Measurements from ENCODE around the gene GPS2.

Gene GPS2, protein sequence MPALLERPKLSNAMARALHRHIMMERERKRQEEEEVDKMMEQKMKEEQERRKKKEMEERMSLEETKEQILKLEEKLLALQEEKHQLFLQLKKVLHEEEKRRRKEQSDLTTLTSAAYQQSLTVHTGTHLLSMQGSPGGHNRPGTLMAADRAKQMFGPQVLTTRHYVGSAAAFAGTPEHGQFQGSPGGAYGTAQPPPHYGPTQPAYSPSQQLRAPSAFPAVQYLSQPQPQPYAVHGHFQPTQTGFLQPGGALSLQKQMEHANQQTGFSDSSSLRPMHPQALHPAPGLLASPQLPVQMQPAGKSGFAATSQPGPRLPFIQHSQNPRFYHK

DNA sequence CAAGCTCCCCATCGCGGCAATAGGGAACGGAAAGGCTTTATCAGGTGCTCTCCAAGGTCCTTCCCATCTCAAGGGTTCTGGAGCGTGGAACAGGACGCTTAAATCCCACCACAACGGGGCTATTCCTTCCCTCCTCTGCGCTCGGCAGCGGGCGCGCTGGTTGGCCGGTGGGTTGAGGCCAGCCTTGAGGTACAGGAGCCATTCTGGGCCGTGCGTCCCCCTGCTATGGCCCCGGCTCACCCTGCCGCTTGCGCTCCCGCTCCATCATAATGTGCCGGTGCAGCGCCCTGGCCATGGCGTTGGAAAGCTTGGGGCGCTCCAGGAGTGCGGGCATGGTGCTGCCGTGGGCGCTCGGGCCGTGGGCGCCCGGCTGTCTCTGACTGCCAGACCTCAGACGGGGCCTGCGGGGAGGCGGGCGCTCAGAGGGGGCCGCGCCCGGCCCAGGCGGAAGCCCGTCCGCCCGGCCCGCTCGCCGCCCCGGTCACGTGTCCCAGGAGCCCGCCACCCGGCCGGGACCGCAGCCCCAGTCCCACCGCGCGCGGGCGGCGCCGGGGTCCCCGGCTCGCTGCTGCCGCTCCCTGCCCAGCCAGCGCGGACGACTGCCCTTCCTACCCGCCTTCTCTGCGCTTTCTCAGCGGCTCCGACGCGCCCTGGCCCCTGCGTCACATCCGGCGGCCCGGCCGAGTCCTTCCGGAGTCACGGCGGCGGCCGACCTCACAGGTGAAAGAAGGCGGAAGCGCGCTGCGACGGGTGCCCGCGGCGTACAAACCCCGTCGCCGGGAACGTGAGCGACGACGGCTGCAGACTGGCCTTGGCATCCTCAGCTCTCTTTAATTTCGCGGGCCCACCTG is at the start of gene GPS2:
TSS of gene GPS2 (minus strand) at position 642 of the 851 bp plus-strand sequence. CDS start at position 334, 308 bp downstream.
- DNase-seq (ENCODE audit: low spot score) = peak; percentile 73

DNA sequence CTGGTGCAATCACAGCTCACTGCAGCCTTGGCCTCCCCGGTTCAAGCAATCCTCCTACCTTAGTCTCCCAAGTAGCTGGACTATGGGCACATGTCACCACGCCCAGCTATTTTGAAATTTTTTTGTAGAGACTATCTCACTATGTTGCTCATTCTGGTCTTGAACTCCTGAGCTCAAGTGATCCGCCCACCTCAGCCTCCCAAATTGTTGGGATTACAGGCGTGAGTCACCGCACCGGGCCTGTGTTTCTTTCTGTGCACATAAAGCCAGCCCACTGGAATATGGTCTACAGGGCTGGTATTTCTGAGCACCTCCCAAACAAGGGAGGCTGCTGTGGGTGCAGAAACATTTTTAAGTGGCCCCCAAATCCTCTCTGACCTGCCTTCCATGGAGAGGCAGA is 48.2 kb upstream of the GPS2 start:
- no peak for DNase-seq (ENCODE audit: low spot score)

DNA sequence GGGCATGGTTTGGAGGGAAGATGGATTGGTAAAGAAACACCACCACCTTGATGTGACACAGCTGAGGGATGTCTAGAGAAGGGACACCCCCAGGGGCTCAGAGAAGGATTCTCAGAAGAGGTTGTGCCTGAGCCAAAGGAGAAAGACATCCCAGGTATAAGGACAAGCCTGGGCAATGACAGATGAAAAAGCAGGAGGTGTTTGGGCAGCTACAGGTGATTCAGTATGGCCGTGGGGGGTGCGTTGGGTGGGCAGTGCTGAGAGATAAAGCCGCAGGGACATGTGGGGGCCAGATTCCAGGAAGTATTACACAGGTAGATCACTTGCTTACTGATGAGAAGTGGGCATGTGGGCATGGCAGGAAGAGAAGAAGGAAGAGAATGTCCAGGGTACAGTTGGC is 46.7 kb upstream of the GPS2 start:
- DNase-seq (ENCODE audit: low spot score) = no peak

DNA sequence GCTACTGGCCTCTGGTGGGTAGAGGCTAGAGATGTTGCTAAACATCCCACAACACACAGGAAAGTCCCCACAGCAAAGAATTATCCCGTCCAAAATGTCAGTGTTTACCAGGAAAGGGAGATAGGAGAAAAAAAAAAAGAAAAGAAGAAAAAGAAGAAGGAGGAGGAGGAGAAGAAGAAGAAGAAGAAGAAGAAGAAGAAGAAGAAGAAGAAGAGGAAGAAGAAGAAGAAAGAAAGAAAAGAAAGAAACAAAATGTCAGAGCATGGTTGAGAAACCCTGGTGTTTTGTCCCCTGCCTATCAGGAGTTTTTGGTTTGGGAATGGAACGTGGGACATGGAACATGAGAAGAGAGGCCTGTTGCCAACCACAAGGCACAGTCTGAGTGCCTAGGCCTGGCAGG is 42.2 kb upstream of the GPS2 start:
- DNase-seq (ENCODE audit: low spot score) = no peak

DNA sequence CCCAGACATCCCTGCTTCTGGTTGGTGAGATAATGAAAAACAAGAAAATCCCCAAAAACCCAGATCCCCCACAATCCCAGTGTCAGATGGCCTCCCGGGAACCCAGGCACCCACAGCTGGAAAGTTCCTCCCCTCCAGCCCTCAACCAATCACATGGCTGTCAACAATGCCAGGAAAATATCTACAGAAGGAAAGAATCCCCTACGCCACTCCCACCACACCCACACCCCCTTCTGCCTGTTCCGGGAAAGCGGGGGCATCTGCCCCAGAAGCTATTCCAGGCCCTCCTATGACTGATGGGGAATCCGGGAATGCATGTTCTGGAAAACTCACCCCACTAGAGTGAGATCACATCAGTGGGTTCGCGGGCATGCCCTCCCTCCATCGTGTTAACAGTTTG is 41.6 kb upstream of the GPS2 start:
- DNase-seq (ENCODE audit: low spot score) = no peak

DNA sequence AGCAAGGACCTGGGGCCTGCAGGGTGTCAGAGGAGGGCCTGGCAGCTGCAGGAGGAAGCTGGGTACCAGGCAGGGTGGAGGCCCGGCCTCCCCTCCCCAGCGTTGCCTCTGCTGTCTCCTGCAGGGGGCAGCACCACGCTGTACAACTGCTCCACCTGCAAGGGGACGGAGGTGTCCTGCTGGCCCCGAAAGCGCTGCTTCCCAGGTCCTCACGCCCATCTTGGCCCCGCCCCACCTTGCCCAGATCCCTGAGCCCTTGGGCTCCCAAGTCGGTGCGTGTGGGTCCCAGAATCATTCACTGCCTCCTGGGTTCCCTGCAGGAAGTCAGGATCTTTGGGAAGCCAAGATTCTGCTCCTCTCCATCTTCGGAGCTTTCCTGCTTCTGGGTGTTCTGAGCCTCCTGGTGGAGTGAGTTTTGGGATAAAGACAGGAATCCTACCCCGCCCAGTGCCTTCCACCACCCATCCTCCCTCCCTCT is 41.0 kb upstream of the GPS2 start:
- peak; percentile 53 for DNase-seq (ENCODE audit: low spot score)

DNA sequence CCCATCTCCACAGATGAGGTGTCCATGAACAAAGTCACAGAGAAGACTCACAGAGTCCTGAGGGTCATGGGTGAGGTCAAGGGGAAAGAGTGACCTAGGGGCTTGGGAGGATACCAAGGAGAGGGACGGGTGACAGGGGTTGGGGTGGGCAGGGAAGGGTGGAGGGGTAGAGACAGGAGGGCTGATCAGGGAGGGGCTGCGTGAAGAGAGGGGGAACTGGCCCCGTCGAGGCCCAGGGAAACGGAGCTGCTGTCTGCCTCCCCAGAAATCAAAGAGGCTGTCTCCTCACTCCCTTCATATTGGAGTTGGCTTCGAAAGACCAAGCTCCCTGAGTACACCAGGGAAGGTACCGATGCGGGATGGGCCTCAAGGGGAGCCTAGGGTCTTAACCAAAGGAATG is 40.4 kb upstream of the GPS2 start:
- DNase-seq (ENCODE audit: low spot score) = no peak

DNA sequence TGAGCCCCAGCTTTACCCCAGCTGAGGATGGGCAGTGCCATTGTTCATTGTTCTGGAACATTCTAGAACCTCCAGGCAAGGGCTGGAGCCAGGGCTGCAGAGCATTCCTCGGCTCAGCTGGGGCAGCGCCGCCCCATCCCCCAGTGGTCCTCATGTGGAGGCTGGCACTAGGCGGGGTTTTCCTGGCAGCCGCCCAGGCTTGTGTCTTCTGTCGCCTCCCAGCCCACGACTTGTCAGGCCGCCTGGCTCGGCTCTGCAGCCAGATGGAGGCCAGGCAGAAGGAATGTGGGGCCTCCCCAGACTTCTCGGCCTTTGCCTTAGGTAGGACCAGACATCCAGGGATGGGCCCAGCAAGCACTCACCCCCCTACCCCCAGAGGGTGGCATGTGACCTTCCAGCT is 39.9 kb upstream of the GPS2 start, which contains the start of gene TMEM95:
TSS of gene TMEM95 (plus strand) at position 104 of the 400 bp plus-strand sequence. CDS start at position 153, 49 bp downstream.
- DNase-seq (ENCODE audit: low spot score) = no peak

DNA sequence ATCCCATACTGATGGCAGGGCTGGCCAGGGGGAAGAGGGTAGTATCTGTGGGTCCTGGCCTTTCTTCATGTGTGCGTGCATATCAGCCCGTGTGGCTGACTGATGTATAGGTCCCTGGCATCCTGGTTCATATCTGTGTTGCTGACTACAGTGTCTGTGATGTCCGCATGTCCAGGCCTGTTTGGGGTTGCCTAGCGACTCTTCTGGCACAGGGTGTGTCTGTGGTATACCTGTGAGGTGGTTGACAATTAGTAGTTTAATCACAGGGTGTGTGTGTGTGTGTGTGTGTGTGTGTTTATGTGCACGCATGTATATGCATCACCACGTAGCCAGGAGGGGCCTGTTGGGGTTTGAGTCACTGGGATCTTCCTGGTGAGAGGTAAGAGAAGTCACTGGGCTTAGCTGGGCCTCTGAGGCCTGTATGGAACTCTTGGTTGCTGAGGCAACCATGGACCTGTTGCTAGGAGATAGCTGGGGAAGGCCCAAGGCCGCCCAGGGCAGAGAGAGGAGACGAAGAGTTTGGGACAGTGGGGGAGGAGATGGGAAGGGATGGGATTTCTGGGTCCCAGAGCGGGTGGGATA is 39.2 kb upstream of the GPS2 start:
- no peak for DNase-seq (ENCODE audit: low spot score)

DNA sequence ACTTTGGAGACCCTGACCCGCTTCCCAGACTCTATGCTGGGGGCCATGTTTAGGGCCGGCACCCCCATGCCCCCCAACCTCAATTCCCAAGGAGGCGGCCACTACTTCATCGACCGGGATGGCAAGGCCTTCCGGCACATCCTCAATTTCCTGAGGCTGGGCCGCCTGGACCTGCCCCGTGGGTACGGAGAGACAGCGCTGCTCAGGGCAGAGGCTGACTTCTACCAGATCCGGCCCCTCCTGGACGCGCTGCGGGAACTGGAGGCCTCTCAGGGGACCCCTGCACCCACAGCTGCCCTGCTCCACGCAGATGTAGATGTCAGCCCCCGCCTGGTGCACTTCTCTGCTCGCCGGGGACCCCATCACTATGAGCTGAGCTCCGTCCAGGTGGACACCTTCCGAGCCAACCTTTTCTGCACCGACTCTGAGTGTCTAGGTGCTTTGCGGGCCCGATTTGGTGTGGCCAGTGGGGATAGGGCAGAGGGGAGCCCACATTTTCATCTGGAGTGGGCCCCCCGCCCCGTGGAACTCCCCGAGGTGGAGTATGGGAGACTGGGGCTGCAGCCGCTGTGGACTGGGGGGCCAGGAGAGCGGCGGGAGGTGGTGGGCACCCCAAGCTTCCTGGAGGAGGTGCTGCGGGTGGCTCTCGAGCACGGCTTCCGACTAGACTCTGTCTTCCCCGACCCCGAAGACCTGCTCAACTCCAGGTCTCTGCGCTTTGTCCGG is 37.9 kb upstream of the GPS2 start:
- no peak for DNase-seq (ENCODE audit: low spot score)

DNA sequence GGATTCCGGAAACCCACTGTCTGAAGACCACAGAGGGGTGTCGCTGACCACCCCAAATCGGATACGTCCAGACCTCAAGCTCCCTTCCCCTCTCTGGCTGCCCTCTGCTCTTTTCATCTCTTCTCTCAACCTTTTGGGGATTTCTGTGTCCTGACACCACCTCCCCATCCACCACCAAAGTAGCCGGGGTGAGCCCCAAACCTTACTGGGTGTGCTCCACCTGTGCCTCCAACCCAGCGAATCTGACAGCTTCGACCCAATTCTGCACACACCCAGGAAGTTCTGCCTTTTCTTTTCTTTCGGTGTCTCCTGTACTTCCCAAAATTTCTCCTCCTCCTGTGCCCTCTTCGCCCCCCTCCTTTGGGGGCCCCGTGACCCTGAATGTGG is 37.3 kb upstream of the GPS2 start:
- DNase-seq (ENCODE audit: low spot score) = no peak

DNA sequence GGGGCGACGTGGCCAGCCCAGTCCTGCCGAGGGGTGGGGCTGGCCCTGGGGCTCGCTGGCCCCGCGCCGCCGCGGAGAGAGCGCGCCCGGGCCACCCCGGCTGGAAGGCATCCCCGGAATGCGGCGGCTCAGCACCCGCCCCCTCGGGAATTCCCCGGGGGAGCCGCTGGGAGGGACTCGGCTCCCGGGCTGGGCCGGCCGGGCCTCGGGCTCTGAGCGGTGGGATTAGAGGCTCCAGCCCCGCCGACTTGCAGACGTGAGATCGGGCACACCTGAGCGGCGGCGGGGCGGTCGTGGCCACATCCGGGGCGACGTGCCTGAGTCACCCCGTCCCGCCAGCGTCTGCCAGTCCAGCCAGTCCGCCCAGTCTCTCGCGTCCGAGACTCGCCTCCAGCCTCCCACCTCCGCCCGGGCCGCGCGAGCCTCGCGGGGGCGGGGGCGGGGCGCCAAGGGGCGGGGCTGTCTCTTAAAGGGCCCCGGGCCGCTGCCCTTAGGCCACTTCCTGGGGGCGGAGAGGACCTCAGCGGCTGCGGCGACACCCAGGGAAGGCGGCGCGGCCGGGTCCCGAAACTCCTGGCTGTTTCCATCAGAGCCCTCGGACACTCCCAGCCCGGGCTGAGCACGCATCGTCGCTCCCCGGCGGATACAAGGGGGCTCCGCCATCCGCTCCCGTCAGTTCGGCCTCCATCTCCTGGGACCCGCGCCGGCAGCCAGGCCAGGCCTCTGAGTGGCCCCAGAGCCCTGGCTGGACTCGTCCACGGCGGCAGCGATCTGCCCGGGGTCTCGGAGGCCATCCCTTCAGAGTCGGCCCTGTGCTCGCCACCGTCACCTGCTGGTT is 36.7 kb upstream of the GPS2 start, which contains the start of gene KCTD11:
TSS of gene KCTD11 (plus strand) at position 498 of the 838 bp plus-strand sequence.
- peak; percentile 75 for DNase-seq (ENCODE audit: low spot score)

DNA sequence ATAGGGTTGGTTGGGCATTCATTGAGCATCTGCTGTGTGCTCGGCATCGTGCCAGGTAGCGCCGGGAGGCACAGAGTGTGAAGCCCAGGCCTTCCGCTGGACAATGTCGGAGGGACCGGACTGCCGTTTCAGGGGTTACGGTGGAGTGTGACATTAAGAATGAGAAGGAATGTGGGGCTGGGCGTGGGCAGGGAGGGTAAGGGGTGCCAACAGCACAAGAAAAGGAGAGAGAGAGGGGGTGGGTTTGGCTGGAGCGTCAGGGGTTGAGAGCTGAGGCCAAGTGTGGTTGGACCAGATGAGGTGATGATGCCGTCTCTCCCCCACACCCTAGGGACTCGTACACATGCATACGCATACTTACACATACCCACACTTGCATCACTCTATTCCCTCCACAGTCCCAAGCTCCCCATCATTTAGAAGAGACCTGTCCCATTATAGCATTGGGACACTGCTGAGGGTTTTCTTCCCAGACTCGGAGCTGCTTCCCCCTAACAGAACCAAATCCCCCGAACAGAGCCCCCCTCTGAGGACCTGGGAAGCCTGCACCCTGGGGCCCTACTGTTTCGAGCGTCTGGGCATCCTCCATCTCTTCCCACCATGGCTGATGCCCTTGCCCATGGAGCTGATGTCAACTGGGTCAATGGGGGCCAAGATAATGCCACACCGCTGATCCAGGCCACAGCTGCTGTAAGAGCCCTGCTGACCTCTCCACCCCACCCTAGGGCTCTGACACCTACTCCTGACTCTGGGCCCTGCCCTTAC is 33.5 kb upstream of the GPS2 start:
- DNase-seq (ENCODE audit: low spot score) = no peak

DNA sequence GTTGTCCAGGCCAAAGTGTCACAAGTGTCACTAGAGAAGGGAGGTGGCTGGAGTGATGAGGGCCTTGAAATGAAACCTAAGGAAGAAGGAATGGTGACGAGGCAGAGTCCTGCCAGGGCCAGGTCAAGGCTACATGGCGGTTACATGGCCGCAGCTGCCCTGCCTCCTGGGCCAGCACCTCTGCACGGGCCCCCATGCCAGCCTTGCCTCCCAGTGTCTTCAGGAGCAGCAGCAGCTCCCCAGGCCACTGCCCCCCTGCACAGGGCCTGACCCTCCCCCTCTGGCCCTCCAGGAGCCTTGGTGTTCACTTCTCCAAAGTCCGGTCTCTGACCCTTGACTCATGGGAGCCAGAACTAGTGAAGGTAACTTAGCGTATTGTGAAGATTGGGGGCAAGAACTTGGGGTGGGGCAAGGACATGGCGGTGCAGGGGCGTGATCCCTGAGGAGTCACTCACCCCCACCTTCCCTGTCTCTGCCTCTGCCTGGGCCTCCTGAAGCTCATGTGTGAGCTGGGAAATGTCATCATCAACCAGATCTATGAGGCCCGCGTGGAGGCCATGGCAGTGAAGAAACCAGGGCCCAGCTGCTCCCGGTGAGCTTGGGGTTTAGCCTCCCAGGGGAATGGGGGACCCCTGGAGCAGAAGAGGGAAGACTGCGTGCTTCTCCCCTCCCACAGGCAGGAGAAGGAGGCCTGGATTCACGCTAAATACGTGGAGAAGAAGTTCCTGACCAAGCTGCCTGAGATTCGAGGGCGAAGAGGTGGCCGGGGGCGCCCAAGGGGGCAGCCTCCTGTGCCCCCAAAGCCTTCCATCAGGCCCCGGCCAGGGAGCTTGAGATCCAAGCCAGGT is 32.7 kb upstream of the GPS2 start:
- no peak for DNase-seq (ENCODE audit: low spot score)

DNA sequence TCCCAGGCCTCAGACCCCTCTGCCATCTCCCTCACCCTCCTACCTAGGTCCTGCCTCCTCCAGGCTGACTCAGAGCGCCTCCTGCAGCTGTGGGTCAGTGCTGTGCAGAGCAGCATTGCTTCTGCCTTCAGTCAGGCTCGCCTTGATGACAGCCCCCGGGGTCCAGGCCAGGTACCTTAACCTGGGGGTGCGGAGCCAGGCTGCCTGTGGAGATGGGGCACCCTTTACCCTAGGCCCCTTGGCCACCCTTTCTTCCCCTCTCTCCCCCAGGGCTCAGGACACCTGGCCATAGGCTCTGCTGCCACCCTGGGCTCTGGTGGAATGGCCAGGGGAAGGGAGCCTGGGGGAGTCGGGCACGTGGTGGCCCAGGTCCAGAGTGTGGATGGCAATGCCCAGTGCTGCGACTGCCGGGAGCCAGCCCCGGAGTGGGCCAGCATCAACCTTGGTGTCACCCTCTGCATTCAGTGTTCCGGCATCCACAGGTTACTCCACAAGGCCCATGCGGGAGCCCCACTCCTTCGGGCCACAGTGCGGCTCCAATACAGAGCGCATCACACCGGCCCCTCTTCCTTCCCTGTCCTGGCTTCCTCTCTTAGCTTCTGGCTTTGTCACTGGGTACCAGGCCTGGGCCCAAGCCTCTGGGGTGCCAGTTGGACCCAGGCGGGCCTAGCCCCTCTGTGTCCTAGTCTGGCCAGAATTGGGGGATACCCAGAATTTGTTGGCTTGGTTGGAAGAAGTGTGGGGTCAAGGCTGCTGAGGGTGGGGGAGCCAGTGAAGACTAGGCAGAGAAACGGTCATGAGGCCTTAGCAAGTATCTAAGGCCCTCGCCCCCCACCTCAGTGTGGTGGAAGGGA is 31.8 kb upstream of the GPS2 start:
- no peak for DNase-seq (ENCODE audit: low spot score)

DNA sequence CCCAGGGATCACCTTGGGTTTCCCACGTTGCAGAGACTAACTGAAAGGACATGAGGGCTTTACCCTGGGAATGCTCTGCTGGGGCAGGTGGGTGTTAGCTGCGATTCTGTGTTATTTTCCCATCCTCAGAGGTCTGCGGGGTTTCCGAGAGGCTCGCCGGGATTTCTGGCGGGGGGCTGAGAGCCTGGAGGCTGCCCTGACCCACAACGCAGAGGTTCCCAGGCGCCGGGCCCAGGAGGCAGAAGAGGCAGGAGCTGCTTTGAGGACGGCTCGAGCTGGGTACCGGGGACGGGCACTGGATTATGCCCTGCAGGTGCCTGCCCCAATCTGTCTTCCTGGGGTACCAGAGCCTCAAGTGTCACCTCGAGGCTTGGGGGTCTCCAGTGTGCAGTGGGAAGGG is 28.1 kb upstream of the GPS2 start:
- DNase-seq (ENCODE audit: low spot score) = no peak

DNA sequence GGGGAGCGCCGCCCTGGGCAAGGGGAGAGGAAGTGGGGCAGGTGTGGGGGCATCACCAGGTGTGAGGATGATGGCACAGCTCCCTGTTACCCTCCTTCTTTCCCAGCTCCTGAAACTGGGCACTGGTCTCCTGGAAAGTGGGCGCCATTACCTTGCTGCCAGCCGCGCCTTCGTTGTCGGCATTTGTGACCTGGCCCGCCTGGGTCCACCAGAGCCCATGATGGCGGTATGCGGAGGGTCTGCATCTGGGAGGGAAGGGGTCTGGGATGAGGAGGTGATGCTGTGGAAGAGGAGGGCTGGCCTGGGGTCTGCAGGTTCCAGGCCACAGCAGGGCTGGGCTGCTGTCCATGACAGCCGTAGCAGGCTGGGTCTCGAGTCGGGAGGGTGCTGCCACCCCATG is 26.7 kb upstream of the GPS2 start:
- DNase-seq (ENCODE audit: low spot score) = no peak

DNA sequence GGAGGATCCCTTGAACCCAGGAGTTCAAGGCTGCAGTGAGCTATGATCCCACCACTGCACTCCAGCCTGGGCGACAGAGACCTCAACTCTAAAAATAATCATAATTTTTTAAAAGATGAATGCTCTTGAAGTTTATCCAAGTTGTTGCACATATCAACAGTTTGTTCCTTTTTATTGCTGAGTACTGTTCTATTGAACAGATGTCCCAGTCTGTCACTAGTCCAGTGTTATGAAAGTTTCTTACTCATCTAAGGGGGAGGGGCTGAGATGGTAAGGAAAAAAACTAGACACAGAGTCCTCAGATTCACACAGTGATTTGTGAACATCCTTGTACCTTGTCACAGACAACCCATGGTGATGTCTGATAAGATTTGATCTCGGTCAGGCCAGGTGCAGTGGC is 25.0 kb upstream of the GPS2 start:
- no peak for DNase-seq (ENCODE audit: low spot score)
